Mononuclear cell (primary cell): Measurements from ENCODE around the gene WDR37. TPM values are rescaled to one million over a fixed set of nuclear protein-coding genes. Genes with fewer than 3 reads are reported as not detected.

Experiments
- H3K27me3 ChIP-seq: 2 replicates; pipeline ENCODE4 v1.6.0; 2011; ENCODE audit warnings: low read length, control low read depth; ENCODE audit not compliant: insufficient read depth
- H3K4me1 ChIP-seq: 2 replicates; pipeline ENCODE4 v1.5.1; 2011; ENCODE audit warnings: mild to moderate bottlenecking, low read length, control low read depth; ENCODE audit not compliant: insufficient read depth
- H3K4me3 ChIP-seq: 2 replicates; pipeline ENCODE4 v1.5.1; 2011; ENCODE audit warnings: mild to moderate bottlenecking, low read length, moderate library complexity
- H3K9me3 ChIP-seq: 2 replicates; pipeline ENCODE4 v1.5.1; 2011; ENCODE audit warnings: low read depth, mild to moderate bottlenecking, control low read depth, low read length
- total RNA-seq: library from RNA; depleted of rRNA; stranded (reverse); fragments of >200 nt; gene quantifications from one replicate; pipeline ENCODE4 v1.2.3, GENCODE V29; 2012

The WDR37 gene
- total RNA-seq, 1 donor: 26.6 TPM

DNA sequence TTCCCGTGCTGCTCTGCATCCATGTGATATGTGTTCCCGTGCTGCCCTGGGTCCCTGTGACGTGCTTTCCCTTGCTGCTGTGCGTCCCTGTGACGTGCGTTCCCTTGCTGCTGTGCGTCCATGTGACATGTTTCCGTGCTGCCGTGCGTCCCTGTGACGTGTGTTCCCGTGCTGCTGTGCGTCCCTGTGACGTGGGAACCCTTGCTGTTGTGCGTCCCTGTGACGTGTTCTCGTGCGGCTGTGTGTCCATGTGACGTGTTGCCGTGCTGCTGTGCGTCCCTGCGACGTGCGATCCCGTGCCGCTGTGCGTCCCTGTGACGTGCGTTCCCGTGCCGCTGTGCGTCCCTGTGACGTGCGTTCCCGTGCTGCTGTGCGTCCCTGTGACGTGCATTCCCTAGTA, 45.8 kb downstream of the WDR37 start:
- H3K4me1 ChIP-seq: no peaks in the 10 kb centered on the region
- no peaks in the 10 kb centered on the region for H3K27me3 ChIP-seq
- no peak overlapping the region for H3K4me3 ChIP-seq
- no peaks in the 10 kb centered on the region for H3K9me3 ChIP-seq

DNA sequence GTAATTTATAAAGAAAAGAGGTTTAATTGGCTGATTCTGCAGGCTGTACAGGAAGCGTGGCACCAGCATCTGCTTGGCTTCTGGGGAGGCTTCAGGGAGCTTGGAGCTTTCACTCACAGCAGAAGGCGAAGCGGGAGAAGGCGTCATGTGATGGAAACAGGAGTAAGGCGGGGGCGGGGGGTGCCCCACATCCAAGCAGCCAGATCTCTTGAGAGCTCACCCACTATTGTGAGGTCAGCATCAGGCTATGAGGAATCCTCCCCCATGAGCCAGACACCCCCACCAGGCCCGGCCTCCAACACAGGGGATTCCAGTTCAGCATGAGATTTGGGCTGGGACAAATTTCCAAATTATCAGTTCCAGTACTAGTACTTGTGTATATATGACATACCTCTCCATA, 46.2 kb downstream of the WDR37 start:
- H3K27me3 ChIP-seq: no peaks in the 10 kb centered on the region
- no peaks in the 10 kb centered on the region for H3K9me3 ChIP-seq
- no peaks in the 10 kb centered on the region for H3K4me1 ChIP-seq
- H3K4me3 ChIP-seq: no peak overlapping the region

DNA sequence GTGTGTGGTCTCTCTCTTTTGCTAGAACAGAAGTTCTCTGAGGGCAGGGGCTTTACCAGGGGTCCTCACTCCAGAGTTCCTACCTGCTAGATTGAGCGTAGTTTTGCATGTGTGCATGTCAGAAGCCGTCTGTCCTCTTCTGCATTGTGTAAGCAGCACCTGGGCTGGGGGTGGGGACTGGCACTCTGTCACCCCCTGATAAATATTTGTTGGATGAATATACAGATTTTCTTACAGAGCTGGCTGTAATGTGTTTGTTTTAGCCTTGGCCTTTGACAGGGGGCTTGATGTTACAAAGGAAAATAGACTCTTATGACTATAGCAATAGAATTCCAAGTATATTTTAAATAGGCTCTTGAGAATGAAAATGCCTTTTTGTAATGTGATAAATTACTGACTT, 46.6 kb downstream of the WDR37 start:
- no peaks in the 10 kb centered on the region for H3K4me1 ChIP-seq
- no peak overlapping the region for H3K4me3 ChIP-seq
- H3K9me3 ChIP-seq: no peaks in the 10 kb centered on the region
- H3K27me3 ChIP-seq: no peaks in the 10 kb centered on the region

DNA sequence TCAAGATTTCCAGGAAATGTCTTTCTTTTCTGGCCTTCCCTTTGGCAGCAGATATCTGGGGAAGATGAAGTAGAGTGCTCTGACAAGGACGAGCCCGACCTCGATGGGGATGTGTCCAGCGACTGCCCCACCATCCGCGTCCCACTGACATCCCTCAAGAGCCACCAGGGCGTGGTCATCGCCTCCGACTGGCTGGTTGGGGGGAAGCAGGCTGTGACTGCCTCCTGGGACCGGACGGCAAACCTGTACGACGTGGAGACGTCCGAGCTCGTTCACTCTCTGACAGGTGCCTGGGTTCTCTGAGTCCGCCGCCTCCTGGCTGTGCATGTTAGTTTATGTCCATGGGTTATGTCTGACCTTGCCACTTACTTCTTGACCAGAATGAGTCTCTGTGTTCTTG, 47.4 kb downstream of the WDR37 start:
- Histone ChIP-seq H3K4me1 (no peaks in the 10 kb centered on the region), H3K27me3 (no peaks in the 10 kb centered on the region), H3K4me3 (no peak overlapping the region), H3K9me3 (no peaks in the 10 kb centered on the region)

DNA sequence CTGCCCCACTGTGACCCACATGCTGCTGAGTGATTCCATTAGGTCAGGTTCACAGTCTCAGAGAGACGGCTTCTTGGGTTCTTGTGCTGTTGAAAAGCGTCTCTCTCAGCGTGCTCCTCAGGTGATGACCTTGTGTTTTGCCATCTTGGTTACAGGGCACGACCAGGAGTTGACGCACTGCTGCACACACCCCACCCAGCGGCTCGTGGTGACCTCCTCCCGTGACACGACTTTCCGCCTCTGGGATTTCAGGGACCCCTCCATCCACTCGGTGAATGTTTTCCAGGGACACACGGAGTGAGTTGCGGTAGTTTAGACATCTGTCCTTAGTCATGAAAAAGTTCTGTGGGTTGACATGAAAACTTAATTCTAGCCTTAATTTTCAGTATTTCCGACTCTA, 48.8 kb downstream of the WDR37 start:
- no peak overlapping the region for H3K4me3 ChIP-seq
- no peaks in the 10 kb centered on the region for H3K4me1 ChIP-seq
- no peaks in the 10 kb centered on the region for H3K27me3 ChIP-seq
- no peaks in the 10 kb centered on the region for H3K9me3 ChIP-seq

DNA sequence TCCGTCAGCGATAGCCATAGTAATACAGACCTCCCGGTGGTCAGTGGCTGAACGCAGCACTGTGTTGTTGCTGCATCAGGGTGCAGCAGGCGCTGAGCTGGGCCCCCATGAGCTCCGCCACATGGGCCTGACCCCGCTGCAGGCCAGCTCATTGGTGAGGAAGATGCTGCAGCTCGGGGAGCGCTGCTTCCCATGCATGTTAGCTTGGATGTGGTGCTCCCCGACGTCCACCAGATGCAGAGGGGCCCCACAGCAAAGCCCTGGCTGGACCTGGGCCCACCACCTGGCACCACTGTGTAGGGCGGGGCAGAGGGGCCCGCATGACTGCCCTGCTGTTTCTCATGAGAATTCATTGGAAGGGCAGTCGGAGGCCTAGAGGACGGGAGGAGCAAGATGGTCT, 50.8 kb downstream of the WDR37 start:
- no peaks in the 10 kb centered on the region for H3K27me3 ChIP-seq
- H3K4me1 ChIP-seq: peaks cover 5% of the 10 kb centered on the region
- no peak overlapping the region for H3K4me3 ChIP-seq
- no peaks in the 10 kb centered on the region for H3K9me3 ChIP-seq

DNA sequence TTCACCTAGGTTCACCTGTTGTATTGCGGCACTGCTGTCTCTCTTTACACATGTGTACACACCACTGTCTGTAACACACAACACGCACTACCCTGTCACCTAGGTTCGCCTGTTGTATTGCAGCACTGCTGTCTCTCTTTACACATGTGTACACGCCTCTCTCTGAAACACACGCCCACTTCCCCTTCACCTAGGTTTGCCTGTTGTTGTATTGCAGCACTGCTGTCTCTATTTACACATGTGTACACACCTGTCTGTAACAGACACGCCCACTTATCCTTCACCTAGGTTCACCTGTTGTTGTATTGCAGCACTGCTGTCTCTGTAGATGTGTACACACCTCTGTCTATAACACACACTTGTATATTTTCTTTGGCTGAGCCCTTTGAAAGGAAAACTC, 51.5 kb downstream of the WDR37 start:
- H3K4me1 ChIP-seq: peaks cover 5% of the 10 kb centered on the region
- H3K9me3 ChIP-seq: no peaks in the 10 kb centered on the region
- no peaks in the 10 kb centered on the region for H3K27me3 ChIP-seq
- no peak overlapping the region for H3K4me3 ChIP-seq

DNA sequence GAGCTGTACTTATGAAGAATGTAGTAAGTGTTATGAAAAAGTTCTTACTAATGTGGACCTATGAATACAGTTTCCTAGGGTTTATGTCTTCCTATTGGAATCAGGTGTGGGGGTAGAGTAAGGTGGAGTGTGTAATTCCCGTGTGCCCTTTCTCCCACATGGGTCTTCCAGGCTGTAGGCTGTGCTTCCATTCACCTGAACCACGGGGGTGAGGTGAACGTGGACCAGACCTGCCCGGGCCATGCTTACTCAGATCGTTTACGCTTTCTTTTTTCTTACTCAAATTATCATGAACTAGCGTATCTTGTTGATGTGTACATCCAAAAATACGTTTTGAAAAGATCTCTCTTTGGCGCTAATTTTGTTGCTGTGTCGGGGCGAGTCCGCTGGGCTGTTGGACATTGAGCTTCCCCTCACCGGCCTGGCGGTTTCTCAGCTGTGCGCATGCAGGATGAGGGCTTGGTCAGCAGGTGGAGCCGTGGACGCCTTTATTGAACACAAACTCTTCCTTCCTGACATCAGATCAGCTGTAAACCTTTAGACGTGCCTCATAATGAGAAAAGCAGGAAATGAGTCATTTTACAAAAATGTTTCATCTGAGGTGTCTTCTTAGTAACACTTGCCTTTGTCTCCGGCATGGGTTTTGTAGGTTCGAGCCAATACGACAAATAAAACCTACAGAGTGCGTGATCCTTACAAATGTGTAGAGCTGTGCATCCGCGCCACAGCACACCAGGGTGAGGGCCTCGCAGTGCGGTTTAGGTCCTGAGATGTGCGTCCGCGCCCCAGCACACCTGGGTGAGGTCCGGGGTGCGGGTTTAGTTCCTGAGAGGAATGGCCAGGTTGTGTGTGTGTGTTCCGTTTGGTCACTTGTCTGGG, 53.8 kb downstream of the WDR37 start:
- Histone ChIP-seq H3K27me3 (no peaks in the 10 kb centered on the region), H3K4me3 (no peak overlapping the region), H3K4me1 (peaks cover 5% of the 10 kb centered on the region)

DNA sequence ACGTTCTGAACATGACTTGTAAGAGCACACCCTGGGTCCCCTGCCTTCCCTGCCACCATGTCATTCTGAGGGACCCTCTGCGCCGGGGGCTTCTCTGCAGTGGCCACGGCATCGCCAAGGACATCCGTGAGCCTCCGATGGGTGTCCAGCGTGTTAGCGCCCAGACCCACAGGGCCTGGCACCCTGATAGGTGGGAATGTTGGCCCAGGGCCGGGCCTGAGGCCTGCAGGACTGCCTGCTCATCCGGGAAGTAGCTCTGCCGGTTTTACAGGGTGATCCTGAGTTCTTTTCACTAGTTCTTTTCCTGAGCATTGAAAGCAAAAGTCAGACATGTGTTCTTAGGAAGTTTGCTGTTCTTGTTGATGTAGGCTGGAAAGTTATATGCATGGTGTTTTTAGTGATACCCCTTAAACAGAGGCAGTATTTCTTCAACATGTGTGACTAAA, 54.5 kb downstream of the WDR37 start:
- no peaks in the 10 kb centered on the region for H3K9me3 ChIP-seq
- no peak overlapping the region for H3K4me3 ChIP-seq
- H3K27me3 ChIP-seq: no peaks in the 10 kb centered on the region
- peaks cover 5% of the 10 kb centered on the region for H3K4me1 ChIP-seq

More for the DNA sequence above, 53.8 kb downstream of the WDR37 start:
- no peaks in the 10 kb centered on the region for H3K9me3 ChIP-seq

DNA sequence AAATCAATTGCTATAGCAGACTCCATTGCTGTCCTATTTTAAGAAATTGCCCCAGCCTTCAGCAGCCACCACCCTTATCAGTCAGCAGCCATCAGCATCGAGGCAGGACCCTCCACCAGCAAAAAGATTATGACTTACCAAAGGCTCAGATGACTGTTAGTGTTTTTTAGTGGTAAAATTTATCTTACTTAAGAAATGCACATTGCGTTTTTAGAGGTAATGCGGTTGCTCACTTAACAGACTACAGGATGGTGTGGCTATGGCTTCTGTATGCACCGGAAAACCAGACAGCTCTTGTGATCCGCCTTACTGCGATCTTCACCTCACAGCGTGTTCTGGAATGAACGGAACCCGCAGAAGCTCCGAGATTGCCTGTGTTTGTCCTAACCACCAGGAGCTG, 58.1 kb downstream of the WDR37 start:
- Histone ChIP-seq H3K4me1 (peaks cover 5% of the 10 kb centered on the region), H3K27me3 (no peaks in the 10 kb centered on the region), H3K9me3 (no peaks in the 10 kb centered on the region), H3K4me3 (no peak overlapping the region)

DNA sequence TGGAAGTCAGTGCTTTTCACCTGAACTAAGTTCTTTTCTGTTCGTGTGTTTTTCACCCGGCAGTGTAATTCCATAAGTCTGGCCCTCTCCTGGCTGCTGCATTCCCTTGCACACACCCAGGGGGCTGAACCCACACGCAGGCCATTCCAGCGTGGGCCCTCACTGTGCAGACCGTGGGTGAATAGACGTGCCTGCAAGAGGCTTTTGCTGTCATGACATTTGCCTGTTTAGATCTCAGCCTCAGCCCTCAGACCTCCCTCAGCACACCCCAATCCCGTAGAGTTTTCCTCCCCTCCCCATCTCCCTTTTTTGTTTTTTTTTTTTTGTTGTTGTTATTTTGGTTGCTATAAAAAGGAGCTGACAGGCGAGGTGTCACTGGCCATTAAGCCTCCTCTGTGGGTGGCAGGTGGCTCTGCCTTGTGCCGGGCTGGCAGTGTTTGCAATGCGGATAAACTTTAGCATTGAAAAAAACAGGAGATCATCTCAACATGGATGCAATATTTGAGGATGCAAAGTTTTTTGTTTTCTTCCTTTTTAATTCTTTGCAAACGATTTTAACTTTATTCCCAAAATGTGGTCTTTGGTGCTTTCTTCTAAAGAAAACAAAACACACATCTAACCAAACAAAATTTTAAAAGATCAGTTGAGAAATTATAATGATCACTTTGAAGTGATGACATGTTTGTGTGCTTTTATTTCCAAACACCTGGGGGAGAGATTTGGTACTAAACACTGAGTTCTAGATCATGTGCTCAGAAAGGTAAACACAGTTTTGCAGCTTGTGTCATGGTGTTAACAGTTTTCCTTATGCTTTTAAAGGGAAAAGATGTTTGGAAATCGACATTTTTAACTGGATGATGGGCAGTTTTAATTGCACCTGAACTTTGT, 58.8 kb downstream of the WDR37 start:
- H3K27me3 ChIP-seq: no peaks in the 10 kb centered on the region
- H3K9me3 ChIP-seq: no peaks in the 10 kb centered on the region
- peaks cover 5% of the 10 kb centered on the region for H3K4me1 ChIP-seq
- no peak overlapping the region for H3K4me3 ChIP-seq

DNA sequence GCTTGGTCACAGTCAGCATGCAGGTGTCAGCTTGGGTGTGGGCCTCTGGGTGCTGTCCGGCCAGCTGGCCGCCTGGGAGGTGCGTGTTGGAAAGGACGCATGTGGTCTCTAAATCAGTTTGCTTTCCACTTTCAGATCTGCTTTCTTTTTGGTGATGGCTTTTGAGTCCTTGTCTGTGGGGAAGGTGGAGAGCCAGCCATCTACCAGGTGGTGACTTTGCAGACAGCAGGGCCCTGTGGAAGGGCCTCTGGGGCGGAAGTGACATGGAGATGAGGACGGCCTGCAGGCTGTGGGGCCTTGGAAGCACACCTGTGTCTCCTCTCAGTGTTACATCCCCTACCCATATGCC, 59.4 kb downstream of the WDR37 start:
- Histone ChIP-seq H3K27me3 (no peaks in the 10 kb centered on the region), H3K9me3 (no peaks in the 10 kb centered on the region), H3K4me1 (peaks cover 3% of the 10 kb centered on the region), H3K4me3 (no peak overlapping the region)

DNA sequence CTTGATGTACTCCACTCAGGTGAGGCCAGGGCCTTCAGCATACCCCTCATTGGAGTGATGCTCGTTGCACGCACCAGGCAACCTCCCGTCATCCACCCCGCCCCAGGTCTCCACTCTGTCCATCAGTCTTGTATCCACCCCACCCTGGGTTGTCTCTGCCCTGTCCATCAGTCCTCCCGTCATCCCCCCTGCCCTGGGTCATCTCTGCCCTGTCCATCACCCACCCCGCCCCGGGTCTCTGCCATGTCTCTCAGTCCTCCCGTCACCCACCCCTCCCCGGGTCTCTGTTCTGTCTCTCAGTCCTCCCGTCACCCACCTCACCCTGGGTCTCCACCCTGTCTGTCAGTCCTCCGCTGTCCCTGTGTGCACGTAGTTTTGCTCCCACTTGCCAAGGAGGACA, 59.9 kb downstream of the WDR37 start:
- Histone ChIP-seq H3K27me3 (no peaks in the 10 kb centered on the region), H3K4me1 (no peaks in the 10 kb centered on the region), H3K4me3 (no peak overlapping the region), H3K9me3 (no peaks in the 10 kb centered on the region)

DNA sequence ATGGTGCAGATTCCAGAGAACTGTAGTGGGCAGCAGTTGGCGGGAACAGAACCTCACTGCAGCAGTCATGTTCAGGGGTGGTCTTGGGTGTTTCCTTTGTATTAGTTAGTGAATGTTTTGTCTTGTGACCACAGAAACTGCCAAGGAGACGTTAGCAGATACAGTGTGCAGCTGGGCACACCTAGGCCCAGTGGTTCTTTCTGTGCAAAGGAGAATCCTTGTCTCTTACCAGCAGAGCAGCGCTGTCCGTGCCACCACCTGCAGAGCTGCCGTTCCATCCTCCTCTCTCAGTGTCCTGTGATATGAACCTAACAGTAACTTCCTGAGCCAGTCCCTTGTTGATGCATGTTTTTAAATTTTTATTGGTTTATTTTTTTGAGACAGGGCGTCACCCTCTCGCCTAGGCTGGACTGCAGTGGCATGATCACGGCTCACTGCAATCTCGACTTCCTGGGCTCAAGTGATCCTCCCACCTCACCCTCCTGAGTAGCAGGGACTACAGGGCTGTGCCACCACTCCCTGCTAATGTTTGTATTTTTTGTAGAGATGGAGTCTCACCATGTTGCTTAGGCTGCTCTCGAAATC, 60.6 kb downstream of the WDR37 start:
- Histone ChIP-seq H3K4me3 (no peak overlapping the region), H3K4me1 (no peaks in the 10 kb centered on the region), H3K9me3 (no peaks in the 10 kb centered on the region), H3K27me3 (no peaks in the 10 kb centered on the region)

DNA sequence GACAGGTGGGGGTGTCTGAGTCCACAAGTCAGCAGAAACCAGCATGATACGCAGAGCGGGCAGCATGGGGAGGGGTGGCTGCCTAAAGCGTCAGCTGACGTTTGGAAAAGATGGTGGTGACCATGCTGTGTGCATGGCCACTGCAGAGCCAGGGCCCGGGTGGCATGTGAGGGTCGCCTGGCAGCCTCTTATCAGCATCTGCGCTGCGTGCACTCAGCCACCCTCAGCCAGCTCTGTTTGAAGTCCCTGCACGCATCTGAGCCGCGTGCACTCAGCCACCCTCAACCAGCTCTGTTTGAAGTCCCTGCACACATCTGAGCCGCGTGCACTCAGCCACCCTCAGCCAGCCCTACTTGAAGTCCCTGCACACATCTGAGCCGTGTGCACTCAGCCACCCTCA, 61.5 kb downstream of the WDR37 start:
- H3K4me3 ChIP-seq: no peak overlapping the region
- H3K9me3 ChIP-seq: no peaks in the 10 kb centered on the region
- H3K4me1 ChIP-seq: peaks cover 2% of the 10 kb centered on the region
- H3K27me3 ChIP-seq: no peaks in the 10 kb centered on the region
